Measurements from ENCODE around the gene DNER.
"Not testable (repeated sequence)": the region's sequence is repeated elsewhere in the genome, so short reads cannot be mapped to it uniquely, and the experiment has no call there.

Gene DNER

GRCh38 chr2:229620759-229621158 is 93.6 kb downstream of the DNER start:
- no peak for DNase-seq

- no peak for DNase-seq
These were observed 94.1 kb downstream of the DNER start for GRCh38 chr2:229620289-229620688.

- no peak for DNase-seq
These were observed 97.9 kb downstream of the DNER start for GRCh38 chr2:229616433-229616832.

- DNase-seq = not testable (repeated sequence)
These were observed 100.3 kb downstream of the DNER start for GRCh38 chr2:229614021-229614420.

GRCh38 chr2:229612384-229612971 is 101.9 kb downstream of the DNER start:
- DNase-seq = no peak

GRCh38 chr2:229611360-229611759 is 103.0 kb downstream of the DNER start:
- DNase-seq = no peak

- no peak for DNase-seq
These were observed 103.5 kb downstream of the DNER start for GRCh38 chr2:229610872-229611271.

GRCh38 chr2:229610333-229610732 is 104.0 kb downstream of the DNER start:
- DNase-seq = no peak

- no peak for DNase-seq
These were observed 112.4 kb downstream of the DNER start for GRCh38 chr2:229601936-229602335.

- no peak for DNase-seq
These were observed 113.0 kb downstream of the DNER start for GRCh38 chr2:229601396-229601795.

- no peak for DNase-seq
These were observed 116.1 kb downstream of the DNER start for GRCh38 chr2:229598227-229598626.

GRCh38 chr2:229596796-229597195 is 117.6 kb downstream of the DNER start:
- no peak for DNase-seq

- no peak for DNase-seq
These were observed 122.7 kb downstream of the DNER start for GRCh38 chr2:229591611-229592010.

GRCh38 chr2:229586746-229587705 is 127.3 kb downstream of the DNER start:
- peak; percentile 69 for DNase-seq

- no peak for DNase-seq
These were observed 128.3 kb downstream of the DNER start for GRCh38 chr2:229586012-229586411.

GRCh38 chr2:229582151-229582550 is 132.2 kb downstream of the DNER start:
- DNase-seq = no peak

GRCh38 chr2:229578052-229578846 is 136.1 kb downstream of the DNER start:
- DNase-seq = no peak

GRCh38 chr2:229575569-229576315 is 138.6 kb downstream of the DNER start:
- no peak for DNase-seq

GRCh38 chr2:229572507-229573271 is 141.7 kb downstream of the DNER start:
- no peak for DNase-seq

GRCh38 chr2:229571243-229571642 is 143.1 kb downstream of the DNER start:
- DNase-seq = no peak

- DNase-seq = no peak
These were observed 148.0 kb downstream of the DNER start for GRCh38 chr2:229566370-229566769.

Measured in right kidney (tissue), 1 donor.